Activated T-helper 2 cell treated with anti-CD3 and anti-CD28 coated beads, Interferon-gamma antibody, Interleukin-2, Interleukin-4, amounts not matched to agents 10 μg/mL and 5 μg/mL and 100 μg/mL, durations not matched to agents 14 hours and 24 hours and 36 hours (primary cell): ENCODE data around the gene GRM5. TPM values are rescaled to one million over a fixed set of nuclear protein-coding genes. Genes with fewer than 3 reads are reported as not detected.

Experiments
- DNase-seq: peaks from one replicate; pipeline ENCODE4 v3.0.0; 2021; ENCODE audit warnings: low spot score
- H3K27ac Mint-ChIP-seq: one replicate; pipeline ENCODE4 v1.8.0; 2021; ENCODE audit warnings: mixed read lengths
- H3K27me3 Mint-ChIP-seq: one replicate; pipeline ENCODE4 v1.8.0; 2021; ENCODE audit warnings: low read depth, mixed read lengths
- H3K36me3 Mint-ChIP-seq: one replicate; pipeline ENCODE4 v1.8.0; 2021; ENCODE audit warnings: low read depth, mixed read lengths
- H3K4me1 Mint-ChIP-seq: one replicate; pipeline ENCODE4 v1.8.0; 2021; ENCODE audit warnings: low read depth, mixed read lengths
- H3K4me3 Mint-ChIP-seq: one replicate; pipeline ENCODE4 v1.8.0; 2021; ENCODE audit warnings: low read depth, mild to moderate bottlenecking, moderate library complexity, mixed read lengths
- H3K9me3 Mint-ChIP-seq: one replicate; pipeline ENCODE4 v1.8.0; 2021; ENCODE audit warnings: mixed read lengths
- intact Hi-C: fragments of 100-400 bp; cut with micrococcal nuclease; formaldehyde crosslinking; loops from one replicate; pipeline ENCODE4 v1.15.1; 2023
- total RNA-seq: library from RNA; stranded (reverse); gene quantifications from 2 replicates; pipeline ENCODE4 v1.2.3, GENCODE V29; 2022

GRM5 gene
- total RNA-seq, 1 donor from 2014 or later, result not detected

GRCh38 chr11:88655656-88656055 lies 410.1 kb downstream of the GRM5 start:
- no peaks in the 10 kb centered on the region for H3K9me3 Mint-ChIP-seq
- no peaks in the 10 kb centered on the region for H3K36me3 Mint-ChIP-seq
- no peak overlapping the region for H3K4me3 Mint-ChIP-seq
- H3K27me3 Mint-ChIP-seq, result no peaks in the 10 kb centered on the region
- intact Hi-C loops, result no loop called here
- H3K27ac Mint-ChIP-seq, result no peak overlapping the region
- DNase-seq, result no peak
- no peaks in the 10 kb centered on the region for H3K4me1 Mint-ChIP-seq

GRCh38 chr11:88655196-88655595 lies 410.6 kb downstream of the GRM5 start:
- no peaks in the 10 kb centered on the region for H3K4me1 Mint-ChIP-seq
- DNase-seq, result no peak
- no peaks in the 10 kb centered on the region for H3K9me3 Mint-ChIP-seq
- no peaks in the 10 kb centered on the region for H3K36me3 Mint-ChIP-seq
- no peaks in the 10 kb centered on the region for H3K27me3 Mint-ChIP-seq
- H3K27ac Mint-ChIP-seq, result no peak overlapping the region
- H3K4me3 Mint-ChIP-seq, result no peak overlapping the region
- intact Hi-C loops, result no loop called here

GRCh38 chr11:88651556-88651955 lies 414.2 kb downstream of the GRM5 start:
- Mint-ChIP-seq H3K36me3 (no peaks in the 10 kb centered on the region), H3K27ac (no peak overlapping the region), H3K4me3 (no peak overlapping the region), H3K9me3 (no peaks in the 10 kb centered on the region), H3K27me3 (no peaks in the 10 kb centered on the region), H3K4me1 (no peaks in the 10 kb centered on the region)
- DNase-seq, result no peak
- intact Hi-C loops, result no loop called here

- Mint-ChIP-seq H3K36me3 (no peaks in the 10 kb centered on the region), H3K4me3 (no peak overlapping the region), H3K9me3 (no peaks in the 10 kb centered on the region), H3K4me1 (no peaks in the 10 kb centered on the region), H3K27me3 (no peaks in the 10 kb centered on the region), H3K27ac (no peak overlapping the region)
- intact Hi-C loops, result no loop called here
- DNase-seq, result no peak
Measured at GRCh38 chr11:88644724-88645123, 421.1 kb downstream of the GRM5 start.

- no peaks in the 10 kb centered on the region for H3K4me1 Mint-ChIP-seq
- H3K27ac Mint-ChIP-seq, result no peak overlapping the region
- H3K36me3 Mint-ChIP-seq, result no peaks in the 10 kb centered on the region
- no peak for DNase-seq
- no peaks in the 10 kb centered on the region for H3K9me3 Mint-ChIP-seq
- H3K4me3 Mint-ChIP-seq, result no peak overlapping the region
- no peaks in the 10 kb centered on the region for H3K27me3 Mint-ChIP-seq
- intact Hi-C loops, result no loop called here
Measured at GRCh38 chr11:88632163-88632562, 433.6 kb downstream of the GRM5 start.

- H3K36me3 Mint-ChIP-seq, result no peaks in the 10 kb centered on the region
- intact Hi-C loops, result no loop called here
- no peaks in the 10 kb centered on the region for H3K4me1 Mint-ChIP-seq
- no peak overlapping the region for H3K27ac Mint-ChIP-seq
- H3K27me3 Mint-ChIP-seq, result no peaks in the 10 kb centered on the region
- no peak for DNase-seq
- no peak overlapping the region for H3K4me3 Mint-ChIP-seq
- no peaks in the 10 kb centered on the region for H3K9me3 Mint-ChIP-seq
Measured at GRCh38 chr11:88631497-88631896, 434.3 kb downstream of the GRM5 start.

- Mint-ChIP-seq H3K4me3 (no peak overlapping the region), H3K27ac (no peak overlapping the region), H3K36me3 (no peaks in the 10 kb centered on the region), H3K4me1 (no peaks in the 10 kb centered on the region), H3K9me3 (no peaks in the 10 kb centered on the region), H3K27me3 (no peaks in the 10 kb centered on the region)
- DNase-seq, result no peak
- intact Hi-C loops, result no loop called here
Measured at GRCh38 chr11:88629496-88629895, 436.3 kb downstream of the GRM5 start.

- Mint-ChIP-seq H3K4me3 (no peak overlapping the region), H3K9me3 (no peaks in the 10 kb centered on the region), H3K36me3 (no peaks in the 10 kb centered on the region), H3K4me1 (no peaks in the 10 kb centered on the region), H3K27me3 (no peaks in the 10 kb centered on the region), H3K27ac (no peak overlapping the region)
- intact Hi-C loops, result no loop called here
- DNase-seq, result no peak
Measured at GRCh38 chr11:88626216-88626615, 439.6 kb downstream of the GRM5 start.

GRCh38 chr11:88623531-88623930 lies 442.3 kb downstream of the GRM5 start:
- Mint-ChIP-seq H3K9me3 (no peaks in the 10 kb centered on the region), H3K27ac (no peak overlapping the region), H3K36me3 (no peaks in the 10 kb centered on the region), H3K27me3 (no peaks in the 10 kb centered on the region), H3K4me3 (no peak overlapping the region), H3K4me1 (no peaks in the 10 kb centered on the region)
- intact Hi-C loops, result no loop called here
- DNase-seq, result no peak

GRCh38 chr11:88620568-88621130 lies 445.1 kb downstream of the GRM5 start:
- H3K4me3 Mint-ChIP-seq, result no peak overlapping the region
- H3K4me1 Mint-ChIP-seq, result no peaks in the 10 kb centered on the region
- intact Hi-C loops, result no loop called here
- H3K9me3 Mint-ChIP-seq, result no peaks in the 10 kb centered on the region
- H3K36me3 Mint-ChIP-seq, result no peaks in the 10 kb centered on the region
- no peaks in the 10 kb centered on the region for H3K27me3 Mint-ChIP-seq
- DNase-seq, result no peak
- H3K27ac Mint-ChIP-seq, result no peak overlapping the region

GRCh38 chr11:88619656-88620385 lies 446.0 kb downstream of the GRM5 start:
- Mint-ChIP-seq H3K4me3 (no peak overlapping the region), H3K36me3 (no peaks in the 10 kb centered on the region), H3K27ac (no peak overlapping the region), H3K4me1 (no peaks in the 10 kb centered on the region), H3K9me3 (no peaks in the 10 kb centered on the region), H3K27me3 (no peaks in the 10 kb centered on the region)
- DNase-seq, result no peak
- intact Hi-C loops, result no loop called here

- Mint-ChIP-seq H3K9me3 (no peaks in the 10 kb centered on the region), H3K27me3 (no peaks in the 10 kb centered on the region), H3K4me1 (no peaks in the 10 kb centered on the region), H3K27ac (no peak overlapping the region), H3K4me3 (no peak overlapping the region), H3K36me3 (no peaks in the 10 kb centered on the region)
- DNase-seq, result no peak
- intact Hi-C loops, result no loop called here
Measured at GRCh38 chr11:88619071-88619425, 446.7 kb downstream of the GRM5 start.

- H3K4me3 Mint-ChIP-seq, result no peak overlapping the region
- no peaks in the 10 kb centered on the region for H3K4me1 Mint-ChIP-seq
- no peak overlapping the region for H3K27ac Mint-ChIP-seq
- H3K27me3 Mint-ChIP-seq, result no peaks in the 10 kb centered on the region
- intact Hi-C loops, result no loop called here
- no peak for DNase-seq
- no peaks in the 10 kb centered on the region for H3K36me3 Mint-ChIP-seq
- no peaks in the 10 kb centered on the region for H3K9me3 Mint-ChIP-seq
Measured at GRCh38 chr11:88618327-88619070, 447.3 kb downstream of the GRM5 start.
